Activated T-cell treated with anti-CD3 and anti-CD28 coated beads, Interleukin-2, amount 50 U/mL, for 48 hours (primary cell): ENCODE data around the gene PHF21B.
"Not testable (repeated sequence)": the region's sequence is repeated elsewhere in the genome, so short reads cannot be mapped to it uniquely, and the experiment has no call there.

ENCODE experiments used
- DNase-seq, 2 experiments: peaks; one replicate each; pipeline ENCODE4 v3.0.0-alpha.2; 2020

Gene PHF21B

DNA sequence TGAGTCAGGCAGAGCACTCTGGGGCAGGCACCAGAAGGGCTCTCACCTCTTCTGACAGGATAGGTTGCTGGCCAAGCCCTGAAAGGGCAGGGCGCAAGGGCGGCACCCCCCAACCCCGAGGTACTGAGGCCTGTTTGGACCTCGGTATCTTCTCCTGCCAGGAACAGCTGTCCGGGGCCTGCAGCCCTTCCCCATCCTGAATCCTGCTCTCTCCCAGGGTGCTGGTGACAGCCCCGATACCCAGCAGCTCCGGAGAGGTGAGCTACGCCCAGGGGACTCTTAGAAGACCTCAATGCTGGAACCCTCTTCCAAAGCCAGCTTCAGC lies 79.1 kb downstream of the PHF21B start:
- no peak for DNase-seq

DNA sequence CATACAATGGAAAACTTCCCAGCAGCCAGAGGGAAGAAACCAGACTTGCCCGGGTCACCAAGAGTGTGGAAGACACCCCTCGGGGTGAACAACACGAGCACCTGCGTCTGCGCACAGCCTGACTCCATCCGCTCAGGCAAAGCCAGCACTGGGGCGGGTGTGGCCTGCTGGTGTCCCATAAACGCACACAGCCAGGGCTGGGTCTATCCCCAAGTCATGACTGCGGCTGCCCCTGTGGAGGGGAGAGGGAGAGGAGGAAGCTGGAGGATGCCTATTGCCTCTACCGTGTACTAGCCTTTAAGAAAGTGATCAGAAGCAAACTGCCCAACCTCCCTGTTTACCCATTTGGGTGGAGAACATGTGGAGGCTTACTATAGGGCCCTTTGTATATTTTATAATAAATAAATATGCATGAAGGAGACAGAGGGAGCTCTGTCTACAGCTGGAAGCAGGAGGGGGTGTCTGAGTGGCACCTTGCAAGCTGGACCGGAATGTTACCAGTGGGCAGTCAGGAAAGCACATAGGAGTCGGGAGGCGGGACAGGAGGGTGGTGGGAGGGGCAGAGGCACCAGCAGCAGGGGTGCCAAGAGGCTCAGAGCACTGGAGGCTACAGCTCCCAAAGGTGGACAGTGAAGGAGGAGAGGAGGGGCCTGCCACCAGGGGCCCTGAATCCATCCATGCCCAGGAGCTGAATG lies 79.6 kb downstream of the PHF21B start:
- no peak for DNase-seq

DNA sequence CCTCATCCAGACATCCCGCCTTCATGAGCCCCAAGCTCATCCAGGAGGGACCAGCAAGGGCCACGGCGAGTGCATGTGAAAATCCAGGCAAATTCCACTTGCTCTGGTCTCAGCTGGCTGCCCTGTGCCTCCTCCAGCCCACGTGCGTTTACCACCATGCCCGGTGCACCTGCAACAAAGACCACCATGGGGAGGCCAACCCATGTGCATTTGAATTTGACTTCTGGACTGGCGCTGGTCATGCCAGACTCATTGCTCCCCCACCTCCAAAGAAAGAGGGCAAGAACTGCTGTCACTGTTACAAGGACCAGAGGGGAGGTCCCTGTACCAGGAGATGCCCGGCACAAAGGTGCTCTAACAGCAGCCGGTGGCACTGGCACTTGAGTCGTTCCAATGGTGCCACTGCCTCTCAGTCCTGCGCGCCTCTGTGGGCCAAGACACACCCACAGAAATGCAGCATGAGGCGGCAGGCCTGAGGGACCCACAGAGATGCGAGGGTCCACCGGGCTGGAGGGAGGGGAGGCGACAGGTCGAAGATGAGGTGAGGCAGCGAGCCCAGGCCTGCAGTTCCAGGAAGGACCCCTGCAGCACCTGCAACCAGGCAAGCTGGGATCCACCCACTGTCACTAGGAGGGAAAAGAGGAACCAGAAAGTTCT lies 80.3 kb downstream of the PHF21B start:
- no peak for DNase-seq

DNA sequence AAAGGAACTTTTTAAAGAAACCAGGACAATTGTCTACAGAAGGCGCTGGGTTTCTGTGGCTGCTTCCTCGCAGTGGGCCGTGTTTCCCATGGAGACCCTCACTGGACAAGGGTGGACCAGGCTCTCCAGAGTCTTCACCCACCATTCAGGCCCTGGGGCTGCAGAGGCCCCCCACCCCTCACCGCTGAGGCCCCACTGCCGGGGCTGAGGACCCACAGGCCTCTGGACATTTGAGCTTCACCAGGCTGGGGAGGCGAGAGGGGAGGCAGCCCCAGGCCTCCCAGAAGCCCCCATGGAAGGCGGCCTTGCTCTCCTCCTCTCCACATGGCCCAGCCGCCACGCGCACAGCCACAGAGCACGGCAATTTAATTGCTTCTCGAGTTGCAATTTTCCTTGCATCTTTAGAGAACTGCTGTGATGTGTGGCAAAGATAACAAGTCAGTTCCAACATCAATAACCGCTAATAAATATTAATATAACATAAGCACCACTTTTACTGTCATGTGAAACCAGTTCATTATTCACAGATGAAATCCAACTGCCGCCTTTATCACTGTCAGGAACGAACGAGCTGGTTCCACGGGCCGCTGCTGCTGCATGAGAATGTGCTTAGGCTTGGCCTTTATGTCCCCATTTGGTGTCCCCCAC lies 81.0 kb downstream of the PHF21B start:
- DNase-seq = no peak

DNA sequence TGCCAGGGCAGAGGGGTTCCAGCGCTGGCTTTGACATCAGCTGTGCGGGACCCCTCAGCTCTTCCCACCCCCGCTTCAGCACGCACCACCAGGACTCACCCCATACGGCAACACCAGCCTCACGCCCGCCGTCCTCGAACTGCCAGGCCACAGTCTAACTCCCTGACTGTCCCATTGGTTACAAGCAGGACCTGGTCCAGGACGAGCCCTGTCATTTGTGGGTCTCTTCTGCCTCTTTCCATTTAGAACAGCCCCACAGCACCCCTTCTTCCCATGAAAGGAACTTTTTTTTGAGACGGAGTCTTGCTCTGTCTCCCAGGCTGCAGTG lies 81.7 kb downstream of the PHF21B start:
- DNase-seq = no peak

DNA sequence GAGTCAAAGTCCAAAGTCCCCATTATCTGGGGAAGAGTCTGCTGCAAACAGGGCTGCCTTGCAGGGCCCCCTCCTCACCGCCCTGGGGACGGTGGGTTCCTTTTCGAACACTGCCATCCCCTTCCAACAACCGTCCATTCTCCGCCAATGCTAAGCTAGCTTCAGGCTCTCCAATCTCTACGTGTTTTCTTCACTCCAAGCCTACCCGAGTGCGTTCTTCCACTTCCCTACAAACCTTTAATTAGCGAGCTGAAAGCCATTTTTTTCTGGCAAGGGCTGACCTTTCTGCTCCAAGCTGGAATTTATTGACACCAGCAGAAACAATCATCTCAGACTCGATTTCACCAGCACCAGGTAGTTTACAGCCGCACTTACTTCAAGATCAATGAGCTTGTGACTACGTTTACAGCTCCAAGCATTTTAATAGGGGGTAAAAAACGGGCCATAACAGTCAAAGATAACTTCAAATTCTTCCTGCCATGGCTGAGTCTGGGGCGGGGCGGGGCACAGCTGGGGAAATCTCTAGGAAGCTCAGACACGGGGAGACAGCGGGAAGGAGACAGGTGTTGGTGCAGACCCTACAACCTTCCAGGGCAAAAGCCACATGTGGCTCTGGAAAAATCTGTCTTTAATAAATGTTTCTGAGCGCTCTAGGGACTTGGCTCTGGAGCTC lies 82.2 kb downstream of the PHF21B start:
- no peak for DNase-seq

DNA sequence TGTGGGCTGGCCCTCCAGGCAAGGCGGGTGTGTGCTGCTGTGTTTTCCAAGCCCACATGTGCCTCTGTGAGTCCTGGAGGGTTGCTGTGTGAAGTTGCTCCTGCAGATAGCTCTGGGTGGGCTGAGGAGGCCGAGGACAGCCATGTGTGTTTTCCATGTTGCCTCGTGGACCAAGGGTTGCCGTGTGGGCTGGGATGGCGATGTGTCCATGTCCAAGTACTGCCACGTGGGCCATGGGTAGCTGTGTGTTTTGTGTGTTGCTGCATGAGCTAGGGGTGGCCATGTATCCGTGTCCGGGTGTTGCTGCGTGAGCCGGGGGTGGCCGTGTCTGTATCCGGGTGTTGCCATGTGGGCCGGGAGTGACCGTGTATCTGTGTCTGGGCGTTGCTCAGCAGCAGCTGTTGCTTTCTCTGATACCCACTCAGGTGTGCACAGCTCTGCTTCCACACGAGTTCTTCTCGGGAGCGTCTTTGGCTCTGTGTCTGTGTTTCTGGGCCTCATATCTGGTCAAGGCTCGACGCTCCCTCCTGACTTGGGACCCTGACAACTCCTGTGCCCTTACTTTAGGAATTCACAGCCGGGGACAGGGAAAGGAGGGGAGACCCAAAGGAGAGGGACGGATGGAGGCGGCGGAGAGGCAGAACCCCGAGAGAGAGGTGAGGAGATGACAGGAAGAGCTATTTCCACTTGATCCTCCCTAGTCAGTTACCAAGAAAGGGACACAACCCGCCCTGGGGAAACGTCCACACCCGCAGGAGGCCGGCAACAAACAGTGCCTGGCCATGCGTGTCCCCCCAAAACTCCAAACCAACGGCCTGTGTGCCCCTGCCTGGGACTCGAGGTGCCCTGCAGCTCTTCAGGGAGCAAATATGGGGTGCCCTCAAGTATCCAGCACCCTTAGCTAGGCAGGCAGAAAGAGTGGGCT lies 83.1 kb downstream of the PHF21B start:
- no peak for DNase-seq

DNA sequence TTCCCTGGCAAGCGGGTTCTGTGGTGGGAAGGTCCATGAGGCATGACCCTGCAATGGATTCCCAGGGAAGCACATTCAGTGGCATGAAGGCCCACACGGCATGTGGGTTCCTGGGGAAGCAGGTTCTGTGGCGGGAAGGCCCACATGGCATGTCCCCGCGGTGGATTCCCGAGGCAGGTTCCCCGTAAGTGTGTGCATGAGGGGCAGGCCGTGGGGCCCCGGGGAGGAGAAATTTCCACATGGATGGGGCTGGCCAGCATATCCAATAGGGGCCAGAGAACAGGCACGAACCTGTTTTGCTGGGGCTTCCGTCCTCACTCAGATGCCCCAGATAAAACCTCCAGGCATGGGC lies 83.7 kb downstream of the PHF21B start:
- DNase-seq = no peak

DNA sequence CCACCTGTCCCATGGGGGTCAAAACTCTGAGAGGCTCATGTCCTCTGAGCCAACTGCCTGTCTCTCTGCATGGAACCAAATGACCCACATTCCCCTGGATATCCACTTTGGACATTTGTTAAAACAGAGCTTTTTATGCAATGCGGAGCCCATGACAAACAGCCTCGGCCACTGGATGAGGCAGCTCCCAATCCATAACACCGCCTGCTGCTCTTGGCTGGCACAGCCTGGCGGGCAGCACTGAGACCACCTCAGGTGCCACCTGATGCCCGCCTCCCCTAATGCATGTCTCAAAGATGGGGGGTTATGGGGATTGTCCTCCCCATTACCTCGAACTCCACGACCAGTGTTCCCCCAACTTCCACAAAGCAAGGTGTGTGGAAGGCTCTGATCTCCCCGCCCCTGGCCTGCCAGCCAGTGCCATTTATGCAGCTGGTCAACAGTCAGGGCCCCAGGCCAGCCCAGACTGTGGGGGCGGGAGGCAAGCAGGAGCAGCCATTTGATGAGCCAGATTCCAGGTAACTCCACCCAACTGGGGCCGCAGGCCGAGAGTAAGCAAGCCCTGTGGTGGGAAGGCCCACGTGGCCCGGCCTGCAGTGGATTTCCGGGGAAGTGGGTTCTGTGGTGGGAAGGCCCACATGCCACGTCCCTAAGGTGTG lies 84.2 kb downstream of the PHF21B start:
- no peak for DNase-seq

DNA sequence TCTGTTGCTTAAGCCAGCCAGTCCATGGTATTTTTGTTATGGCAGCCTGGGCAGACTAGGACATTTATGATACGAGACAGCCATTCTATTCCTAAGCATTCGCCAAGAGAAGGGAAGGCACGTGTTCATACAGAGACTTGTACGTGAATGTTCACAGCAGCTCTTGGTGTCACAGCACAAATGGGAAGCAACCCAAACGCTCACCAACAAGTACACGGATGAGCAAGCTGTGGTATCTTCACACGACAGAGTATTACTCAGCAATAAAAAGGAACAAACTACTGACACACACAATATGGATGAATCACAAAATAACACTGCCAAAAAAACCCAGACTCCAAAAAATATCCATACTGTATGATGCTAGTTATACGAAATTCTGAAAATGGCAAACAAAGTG lies 85.1 kb downstream of the PHF21B start:
- DNase-seq = no peak

DNA sequence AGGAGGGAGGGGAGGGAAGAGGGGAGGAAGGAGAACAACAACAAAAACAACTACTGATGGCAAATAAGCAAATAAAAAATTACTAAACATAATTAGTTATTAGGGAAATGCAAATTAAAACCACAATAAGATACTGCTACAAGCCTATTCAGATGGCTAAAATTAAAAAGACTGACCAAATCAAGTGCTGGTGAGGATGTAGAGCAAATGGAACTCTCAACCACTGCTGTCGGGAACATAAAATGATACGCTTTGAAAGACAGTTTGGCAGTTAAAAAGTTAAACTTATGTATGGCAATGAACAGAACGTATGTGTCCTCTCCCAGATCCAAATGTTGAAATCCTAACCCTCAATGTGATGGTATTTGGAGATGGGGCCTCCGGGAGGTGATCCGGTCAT lies 85.7 kb downstream of the PHF21B start:
- no peak for DNase-seq

DNA sequence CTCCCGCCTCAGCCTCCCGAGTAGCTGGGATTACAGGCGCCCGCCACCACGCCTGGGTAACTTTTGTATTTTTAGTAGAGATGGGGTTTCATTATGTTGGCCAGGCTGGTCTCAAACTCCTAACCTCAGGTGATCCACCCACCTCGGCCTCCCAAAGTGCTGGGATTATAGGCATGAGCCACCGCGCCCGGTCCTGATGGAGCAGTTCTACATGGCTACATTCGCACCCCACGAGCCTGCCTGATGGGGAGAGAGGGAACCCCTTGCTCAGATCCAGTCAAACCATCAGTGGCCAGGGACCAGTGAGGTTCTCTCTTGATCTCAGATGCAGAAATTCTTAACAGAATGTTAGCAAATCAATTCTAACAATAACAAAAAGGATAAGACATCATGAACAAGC lies 88.0 kb downstream of the PHF21B start:
- not testable (repeated sequence) for DNase-seq

DNA sequence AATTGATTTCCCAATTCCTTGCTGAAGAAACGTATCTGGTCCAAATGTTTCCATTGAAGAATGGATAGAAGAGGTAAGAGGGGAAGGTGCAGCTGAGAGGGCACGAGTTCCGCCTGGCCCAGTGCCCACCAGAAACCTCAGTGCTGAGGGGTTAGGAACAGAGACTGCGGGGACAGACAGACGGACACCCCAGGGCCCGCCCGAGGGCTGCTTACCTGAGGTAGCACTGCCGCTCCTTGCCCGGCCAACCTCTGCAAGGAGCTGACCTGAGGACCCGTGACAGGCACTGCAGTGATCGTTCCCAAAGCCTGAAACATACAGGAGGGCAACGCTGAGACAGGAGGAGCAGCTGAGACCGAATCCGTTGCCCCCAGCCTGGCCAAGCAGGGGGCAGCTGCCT lies 89.6 kb downstream of the PHF21B start:
- no peak for DNase-seq

DNA sequence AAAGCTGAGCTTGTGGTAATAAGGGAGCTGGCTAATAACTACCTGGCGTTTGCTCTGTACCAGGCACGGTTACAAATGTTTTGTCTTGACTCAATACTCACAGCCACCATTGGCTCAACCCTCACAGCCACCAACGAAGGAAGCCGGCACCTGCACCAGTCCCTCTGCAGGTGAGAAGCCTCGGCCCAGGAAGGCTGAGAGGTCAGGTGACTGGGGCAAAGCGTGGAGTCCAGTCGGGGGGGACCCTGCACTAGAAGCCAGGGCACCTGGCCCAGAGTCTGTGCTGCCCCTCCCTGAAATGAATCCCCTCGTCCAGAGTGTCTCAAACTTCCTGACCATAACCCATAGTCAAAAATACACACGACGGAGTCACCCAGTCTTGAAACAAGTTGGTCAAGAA lies 90.1 kb downstream of the PHF21B start:
- no peak for DNase-seq

DNA sequence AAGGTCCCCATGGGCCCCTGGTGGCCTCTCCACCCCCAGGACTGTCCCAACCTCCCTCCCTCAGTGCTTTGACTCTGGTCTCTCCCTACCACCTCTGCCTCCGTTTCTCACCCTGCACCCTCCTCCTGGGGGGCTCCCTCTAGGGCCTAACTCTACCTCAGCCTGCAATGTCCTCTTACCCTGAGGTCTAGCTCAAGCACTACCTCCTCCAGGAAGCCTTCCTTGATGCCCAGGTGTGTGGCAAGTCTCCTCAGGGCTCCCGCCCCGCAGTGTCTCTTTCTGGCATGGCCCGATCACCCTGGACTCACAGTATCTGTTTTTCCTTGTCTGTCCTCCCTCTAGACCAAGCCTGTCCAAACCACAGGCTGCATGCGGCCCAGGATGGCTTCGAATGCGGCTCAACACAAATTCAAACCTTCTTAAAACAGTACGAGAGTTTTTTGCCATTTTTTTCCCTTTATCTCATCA lies 90.8 kb downstream of the PHF21B start:
- no peak for DNase-seq

DNA sequence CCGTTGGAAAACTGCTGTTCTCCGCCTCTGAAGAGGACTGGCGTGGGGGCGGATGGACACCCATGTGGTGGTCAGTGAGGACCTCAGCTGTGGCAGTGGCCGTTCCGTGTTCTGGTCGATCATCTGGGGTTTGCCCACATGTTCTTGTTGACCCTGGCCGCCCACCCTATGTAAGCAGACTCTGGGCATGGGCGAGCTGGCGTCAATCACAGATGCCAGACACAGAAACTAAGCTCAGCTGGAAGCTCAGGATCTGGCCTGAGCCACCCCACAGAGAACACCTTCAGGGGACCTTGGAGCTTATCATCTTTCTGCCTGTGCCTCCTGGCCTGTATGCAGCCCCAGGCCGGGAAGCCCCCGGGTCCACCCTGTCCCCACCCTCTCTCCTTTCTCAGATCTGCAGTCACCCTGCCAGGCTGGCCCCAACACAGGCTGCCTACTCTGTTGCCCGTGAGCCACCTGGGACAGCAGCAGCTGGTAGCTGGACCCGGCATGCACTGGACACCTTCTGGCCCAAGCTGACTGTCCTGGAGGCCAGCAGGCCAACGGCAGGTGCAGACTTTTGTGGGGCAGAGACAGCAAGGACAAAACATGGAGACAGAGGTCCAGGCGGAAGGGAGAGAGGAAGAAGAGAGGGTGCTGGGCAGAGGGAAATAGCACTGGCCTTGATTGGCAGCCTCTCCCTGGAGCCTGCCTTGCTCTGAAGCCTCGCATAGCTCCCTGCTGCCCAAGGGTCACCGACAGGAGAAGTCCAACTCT lies 91.5 kb downstream of the PHF21B start:
- no peak for DNase-seq

DNA sequence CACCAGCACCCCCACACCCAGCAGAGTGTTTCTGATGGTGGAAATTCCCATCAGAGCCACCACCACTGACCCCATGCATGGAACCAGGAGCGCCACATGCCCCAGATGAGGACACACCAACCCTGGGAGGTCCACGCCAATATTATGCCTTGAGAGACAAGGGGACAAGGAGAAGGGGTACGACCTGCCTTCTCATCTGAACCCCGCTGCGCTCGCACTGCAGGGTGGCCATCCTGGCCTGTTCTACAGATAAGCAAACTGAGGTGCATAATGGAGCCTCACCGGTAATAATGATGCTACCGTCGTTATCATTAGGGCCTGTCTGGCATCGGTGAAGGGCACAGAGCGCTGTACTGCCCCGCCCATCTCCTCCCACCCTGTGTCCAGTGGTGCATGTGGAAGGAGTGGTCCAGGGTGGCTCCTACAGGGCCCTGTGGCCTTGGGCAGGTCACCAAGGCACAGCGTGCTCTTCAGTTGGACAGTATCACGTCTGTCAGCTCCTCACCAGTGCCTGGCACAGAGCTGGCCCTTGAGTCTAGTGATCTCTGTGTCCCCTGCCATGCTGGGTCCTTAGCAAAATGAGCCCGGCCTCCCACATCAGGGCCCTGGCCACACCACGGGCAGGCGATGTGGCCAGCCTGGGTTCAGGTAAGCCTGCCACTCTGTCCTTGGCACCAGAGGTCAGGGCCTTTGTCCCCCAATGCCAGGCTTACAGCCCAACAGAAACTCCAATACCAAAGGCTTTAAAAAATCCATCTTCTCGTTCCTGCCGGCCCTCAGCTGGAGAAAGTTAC lies 92.2 kb downstream of the PHF21B start:
- no peak for DNase-seq

DNA sequence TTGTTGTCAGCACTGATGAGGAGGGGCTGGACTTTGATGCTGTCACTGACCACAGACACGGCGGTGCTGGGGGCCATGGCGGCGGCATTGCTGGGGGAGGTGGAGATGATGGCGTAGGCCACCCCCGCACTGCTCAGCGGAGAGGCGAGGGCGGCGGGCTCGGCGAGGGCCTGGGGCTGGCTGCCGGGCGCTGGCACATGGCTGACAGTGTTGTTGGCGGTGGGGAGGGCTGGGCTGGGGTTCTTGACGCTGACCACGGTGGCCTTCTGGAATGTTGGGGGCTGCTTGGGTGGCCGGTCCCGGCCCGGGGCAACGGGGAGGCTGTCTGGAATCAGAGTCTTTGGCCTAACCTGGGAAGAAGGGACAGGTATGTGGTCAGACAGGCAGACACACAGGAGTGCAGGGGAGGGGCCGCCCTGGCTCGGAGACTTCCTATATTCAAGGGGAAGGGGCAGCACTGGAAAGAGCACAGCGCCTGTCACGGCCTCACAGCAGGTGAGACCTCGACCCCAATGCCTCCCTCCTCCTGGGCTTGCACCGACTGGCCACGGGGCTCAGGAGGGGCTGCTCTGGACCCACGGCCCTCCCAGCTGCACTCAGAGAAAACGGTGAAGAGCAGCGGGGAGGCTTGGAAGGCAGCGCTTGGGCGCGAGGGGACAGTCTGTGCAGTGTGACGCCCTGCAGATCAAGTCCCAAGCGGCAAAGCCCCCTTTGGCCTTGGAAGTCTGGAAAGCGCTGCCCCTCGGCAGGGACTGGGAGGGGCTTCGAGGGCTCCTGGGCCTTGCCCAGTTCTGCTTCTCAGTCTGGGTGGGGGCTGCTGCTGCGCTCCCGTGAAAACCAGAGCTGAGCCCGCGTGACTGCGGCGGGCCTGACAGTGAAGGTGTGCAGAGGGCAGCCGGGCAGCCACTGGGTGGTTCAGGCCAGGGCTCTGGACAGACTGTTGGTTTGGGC lies 93.2 kb downstream of the PHF21B start:
- no peak for DNase-seq

DNA sequence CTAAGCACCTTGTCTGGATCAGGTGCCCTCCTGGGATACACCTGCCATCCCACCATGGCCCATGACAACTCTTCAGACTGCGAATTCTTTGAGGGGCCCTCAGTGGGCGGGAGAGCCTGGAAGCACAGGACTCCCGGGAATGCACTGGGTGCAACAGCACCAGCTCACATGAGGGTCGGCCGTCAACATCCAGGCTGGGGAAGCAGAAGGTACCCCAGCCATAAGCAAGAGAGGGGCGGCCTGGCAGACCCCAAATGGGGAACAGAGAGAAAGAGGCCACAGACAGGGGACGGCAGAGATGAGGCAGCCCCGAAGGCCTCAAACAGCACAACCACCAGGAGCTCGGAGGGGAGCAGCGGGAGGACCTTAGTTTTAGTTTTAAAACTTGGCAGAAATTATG lies 94.4 kb downstream of the PHF21B start:
- DNase-seq = no peak
